Stimulated activated CD8-positive, alpha-beta memory T cell treated with anti-CD3 and anti-CD28 coated beads, Interleukin-15, amount 100 ng/mL, for 4 hours (primary cell): ENCODE data around the gene GZMB.
"Not testable (repeated sequence)": the region's sequence is repeated elsewhere in the genome, so short reads cannot be mapped to it uniquely, and the experiment has no call there.

Experiments used
- DNase-seq, 2 donors: peaks; one replicate each; pipeline ENCODE4 v3.0.0-alpha.2; 2020; ENCODE audit warnings: low read depth in 2 of 2

GZMB gene

DNA sequence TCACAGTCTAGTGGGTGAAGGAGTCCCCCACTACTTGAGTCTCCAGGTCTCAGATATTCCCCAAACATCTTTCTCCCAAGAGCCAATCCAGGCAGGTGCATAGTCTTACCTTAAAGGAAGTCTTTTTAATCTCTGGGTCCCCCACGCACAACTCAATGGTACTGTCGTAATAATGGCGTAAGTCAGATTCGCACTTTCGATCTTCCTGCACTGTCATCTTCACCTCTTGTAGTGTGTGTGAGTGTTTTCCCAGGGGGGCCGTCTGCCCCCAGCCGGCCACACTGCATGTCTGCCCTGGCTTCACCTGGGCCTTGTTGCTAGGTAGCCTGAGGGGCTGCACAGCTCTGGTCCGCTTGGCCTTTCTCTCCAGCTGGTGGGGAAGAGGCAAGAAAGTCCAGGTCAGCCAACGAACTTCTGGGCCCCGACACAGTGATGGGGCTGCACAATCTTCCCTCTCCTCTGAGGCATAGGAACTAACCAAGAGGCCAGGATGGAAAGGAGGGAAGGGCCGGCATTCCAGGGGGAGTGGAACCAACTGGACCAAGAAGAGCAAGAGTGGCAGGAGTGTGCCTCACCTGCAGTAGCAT lies 2.1 kb downstream of the GZMB start:
- no peak for DNase-seq

DNA sequence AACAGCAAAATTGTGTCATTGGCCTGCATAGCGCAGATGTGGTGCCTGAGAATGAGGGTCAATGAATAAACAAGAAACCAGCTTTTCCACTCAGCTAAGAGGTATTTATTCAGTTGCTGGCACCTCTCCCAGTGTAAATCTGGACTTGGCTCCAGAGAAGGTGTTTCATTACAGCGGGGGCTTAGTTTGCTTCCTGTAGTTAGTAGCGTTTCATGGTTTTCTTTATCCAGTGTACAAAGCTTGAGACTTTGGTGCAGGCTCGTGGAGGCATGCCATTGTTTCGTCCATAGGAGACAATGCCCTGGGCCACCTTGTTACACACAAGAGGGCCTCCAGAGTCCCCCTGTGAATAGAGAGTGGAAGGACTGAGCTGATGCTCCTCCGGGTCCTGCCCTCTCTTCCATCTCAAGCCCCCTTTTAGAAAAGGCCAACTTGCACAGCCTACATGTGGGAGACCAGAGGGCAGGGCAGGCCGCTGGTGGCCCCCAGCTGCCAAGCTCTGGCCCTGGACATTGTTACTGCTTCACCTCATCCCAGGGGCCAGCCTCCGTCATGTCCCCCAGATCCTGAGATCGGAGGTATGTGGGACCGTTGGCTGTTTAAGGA lies 3.0 kb downstream of the GZMB start:
- no peak for DNase-seq

- DNase-seq = no peak
These were observed 3.7 kb downstream of the GZMB start for GRCh38 chr14:24630087-24630871.

DNA sequence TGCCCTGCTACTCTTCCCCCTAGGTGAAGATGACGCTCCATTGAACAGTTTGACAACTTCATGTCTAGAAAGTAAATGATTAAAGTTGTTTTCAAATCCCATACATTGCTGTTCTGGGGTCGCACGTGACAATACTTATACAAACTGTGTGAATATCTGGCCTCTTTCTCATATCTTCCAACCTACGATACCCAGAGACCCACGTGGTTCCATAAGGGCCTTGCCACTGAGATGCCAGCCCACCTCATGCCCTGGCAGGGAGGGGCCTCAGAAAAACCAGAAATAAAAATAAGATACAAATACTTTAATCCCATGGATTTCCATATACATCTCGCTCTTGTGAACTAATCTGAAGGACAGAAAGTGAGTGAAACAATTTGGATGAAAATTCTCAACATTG lies 4.5 kb downstream of the GZMB start:
- no peak for DNase-seq

- no peak for DNase-seq
These were observed 20.2 kb downstream of the GZMB start for GRCh38 chr14:24613747-24614146.

GRCh38 chr14:24613241-24613640 lies 20.7 kb downstream of the GZMB start:
- DNase-seq = no peak

DNA sequence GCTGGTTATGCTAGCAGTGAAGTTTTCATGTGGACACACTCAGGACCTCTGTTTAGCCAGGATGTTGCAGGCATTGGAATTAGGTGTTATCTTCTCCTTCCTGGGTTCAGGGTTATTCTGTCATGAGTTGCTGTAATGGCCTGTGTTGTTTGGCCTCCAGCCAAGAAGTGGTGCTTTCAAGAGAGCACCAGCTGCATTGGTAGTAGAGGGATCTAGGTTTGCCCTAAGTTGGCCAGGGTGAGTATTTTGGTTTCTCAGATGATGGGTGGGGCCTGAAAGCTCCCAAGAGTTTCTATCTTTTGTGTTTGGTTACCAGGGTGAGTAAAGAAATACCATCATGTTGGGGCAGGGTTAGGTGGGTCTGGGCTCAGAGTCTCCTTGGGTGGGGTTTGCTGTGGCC lies 21.8 kb downstream of the GZMB start:
- DNase-seq = no peak

DNA sequence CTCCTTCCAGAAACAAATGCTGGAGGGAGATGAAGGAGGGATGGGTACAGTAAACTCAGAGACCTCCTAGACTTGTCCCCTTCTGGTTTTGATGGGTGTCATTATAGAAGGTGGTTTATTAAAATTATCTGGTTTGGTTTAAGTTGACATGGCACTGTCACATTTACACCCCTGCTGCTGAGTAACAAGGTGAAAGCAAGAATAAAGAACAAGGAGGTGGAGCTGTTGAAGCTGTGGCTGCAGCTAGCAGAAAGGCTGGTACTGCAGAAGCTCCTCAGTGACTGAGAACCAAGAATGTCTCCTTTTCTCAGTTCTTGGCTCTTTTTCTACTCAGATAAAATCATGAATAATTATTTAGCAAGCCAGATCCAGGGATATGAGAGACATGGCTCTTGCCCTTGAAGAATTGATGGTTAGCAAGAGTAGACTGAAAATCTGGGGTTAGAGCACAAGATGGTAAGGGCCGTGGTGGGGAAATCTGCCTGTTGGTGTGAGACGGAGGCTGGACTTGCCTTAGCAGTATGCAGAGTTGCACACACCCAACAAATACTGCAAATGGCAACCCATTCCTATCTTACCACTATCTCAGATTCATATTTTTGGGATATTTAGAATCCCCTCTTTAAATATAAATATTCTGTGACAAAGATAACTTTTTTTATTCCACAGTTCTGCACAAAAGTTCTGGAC lies 24.2 kb downstream of the GZMB start, which contains the start of gene GZMH:
Gene GZMH, minus strand, starts transcription at position 31 of the 690 bp plus-strand sequence. CDS start 72 bp downstream, outside the sequence.
- DNase-seq = no peak

DNA sequence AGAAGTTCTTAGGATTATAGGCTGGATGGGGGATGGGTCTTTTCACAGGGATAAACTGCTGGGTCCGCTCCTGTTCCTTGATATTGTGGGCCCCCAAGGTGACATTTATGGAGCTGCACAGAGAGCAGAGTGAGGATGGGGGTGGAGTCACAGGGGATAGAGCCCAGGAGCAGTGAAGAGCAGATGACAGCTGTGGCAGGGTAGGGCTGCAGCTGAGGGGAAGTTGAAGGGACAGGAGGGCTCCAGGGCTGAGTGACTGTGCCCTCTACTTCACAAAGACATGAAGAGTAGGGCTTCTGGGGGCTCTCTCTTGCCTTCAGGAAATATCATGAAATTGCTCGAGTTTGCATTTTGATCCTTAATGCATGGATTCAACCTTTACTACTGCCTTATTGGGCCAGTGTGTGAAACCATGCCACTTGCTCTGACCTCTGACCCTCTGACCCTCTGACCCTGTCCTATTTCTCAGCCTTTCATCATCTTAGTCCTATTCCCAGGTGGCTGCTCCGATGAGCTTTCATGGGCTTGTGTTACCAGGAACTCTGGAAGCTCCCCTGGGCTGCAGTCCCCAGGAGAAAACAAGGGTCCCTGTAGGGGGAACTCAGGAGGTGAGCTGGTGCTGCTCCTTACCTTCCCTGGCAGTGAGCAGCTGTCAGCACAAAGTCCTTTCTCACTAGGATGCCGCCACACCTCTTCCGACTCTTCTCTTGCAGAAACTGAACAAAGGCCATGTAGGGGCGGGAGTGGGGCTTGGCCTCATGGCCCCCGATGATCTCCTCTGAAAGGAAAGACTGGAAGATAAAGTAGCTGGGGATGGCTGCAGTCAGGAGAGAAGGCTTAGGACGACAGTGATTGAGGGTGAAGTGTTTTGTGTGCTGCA lies 26.1 kb downstream of the GZMB start:
- DNase-seq = no peak

GRCh38 chr14:24607081-24607480 lies 26.9 kb downstream of the GZMB start:
- no peak for DNase-seq

DNA sequence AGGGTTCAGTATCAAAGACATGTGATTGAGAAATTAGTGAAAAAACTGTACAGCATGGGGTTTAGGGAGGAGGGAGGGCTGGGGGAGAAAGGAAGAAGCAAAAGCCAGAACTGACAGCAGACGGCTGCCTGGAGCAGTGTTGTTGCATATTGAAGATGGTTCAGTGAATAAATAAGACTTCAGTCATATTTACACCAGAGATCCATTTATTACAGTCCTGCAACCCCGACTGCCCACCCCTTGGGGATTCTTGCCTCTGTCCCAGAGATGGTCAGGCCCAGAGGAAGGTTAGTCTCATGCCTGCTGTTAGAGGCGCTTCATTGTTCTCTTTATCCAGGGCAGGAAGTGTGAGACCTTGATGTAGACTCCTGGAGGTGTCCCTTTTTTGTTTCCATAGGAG lies 27.7 kb downstream of the GZMB start:
- DNase-seq = no peak

- peak; percentile 46 to 56 for DNase-seq
These were observed 28.4 kb downstream of the GZMB start for GRCh38 chr14:24605435-24606190.

GRCh38 chr14:24597403-24597802 lies 36.6 kb downstream of the GZMB start:
- no peak for DNase-seq

DNA sequence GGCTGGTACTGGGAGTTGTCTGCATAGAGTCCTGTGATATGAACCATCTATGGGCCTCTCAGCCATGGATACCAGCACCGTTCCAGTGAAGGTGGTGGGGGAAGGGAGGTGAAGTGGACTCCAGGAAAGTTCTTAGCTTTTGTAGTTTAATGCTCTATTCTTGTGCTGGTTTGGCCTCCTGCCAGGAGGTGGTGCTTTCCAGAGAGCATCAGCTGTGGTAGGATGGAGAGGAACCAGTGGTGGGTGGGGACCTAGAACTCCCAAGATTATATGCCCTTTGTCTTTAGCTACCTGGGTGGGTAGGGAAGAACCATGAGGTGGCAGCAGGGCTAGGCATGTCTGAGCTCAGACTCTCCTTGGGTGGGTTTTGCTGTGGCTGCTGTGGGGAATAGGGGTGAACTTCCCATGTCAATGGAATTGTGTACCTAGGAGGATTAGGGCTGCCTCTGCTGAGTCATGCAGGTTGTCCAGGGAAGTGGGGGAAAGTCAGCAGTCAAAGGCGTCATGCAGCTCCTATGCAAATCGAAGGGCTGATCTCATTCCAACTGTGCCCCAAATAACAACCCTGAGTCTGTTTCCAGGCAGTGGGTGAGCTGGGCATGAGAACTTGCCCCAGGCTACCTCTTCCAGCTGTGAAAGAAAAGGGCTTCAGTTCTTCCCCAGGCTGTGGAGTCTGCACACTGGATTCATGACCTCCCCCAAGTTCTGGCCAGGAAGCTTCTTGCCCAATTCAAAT lies 38.7 kb downstream of the GZMB start:
- DNase-seq = no peak

DNA sequence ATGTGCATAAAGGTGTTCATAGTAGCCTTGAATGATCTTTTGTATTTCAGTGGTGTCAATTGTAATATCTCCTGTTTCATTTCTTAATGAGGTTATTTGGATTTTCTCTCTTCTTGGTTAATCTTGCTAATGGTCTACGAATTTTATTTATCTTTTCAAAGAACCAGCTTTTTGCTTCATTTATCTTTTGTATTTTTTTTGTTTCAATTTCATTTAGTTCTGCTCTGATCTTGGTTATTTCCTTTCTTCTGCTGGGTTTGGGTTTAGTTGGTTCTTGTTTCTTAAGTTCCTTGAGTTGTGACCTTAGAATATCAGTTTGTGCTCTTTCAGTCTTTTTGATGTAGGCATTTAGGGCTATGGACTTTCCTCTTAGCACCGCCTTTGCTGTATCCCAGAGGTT lies 43.0 kb downstream of the GZMB start:
- DNase-seq = not testable (repeated sequence)

DNA sequence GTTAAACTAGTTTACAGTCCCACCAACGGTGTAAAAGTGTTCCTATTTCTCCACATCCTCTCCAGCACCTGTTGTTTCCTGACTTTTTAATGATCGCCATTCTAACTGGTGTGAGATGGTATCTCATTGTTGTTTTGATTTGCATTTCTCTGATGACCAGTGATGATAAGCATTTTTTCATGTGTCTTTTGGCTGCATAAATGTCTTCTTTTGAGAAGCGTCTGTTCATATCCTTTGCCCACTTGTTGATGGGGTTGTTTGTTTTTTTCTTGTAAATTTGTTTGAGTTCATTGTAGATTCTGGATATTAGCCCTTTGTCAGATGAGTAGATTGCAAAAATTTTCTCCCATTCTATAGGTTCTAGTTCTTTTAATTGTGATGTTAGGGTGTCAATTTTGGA lies 49.6 kb downstream of the GZMB start:
- DNase-seq = not testable (repeated sequence)
